Activated B cell treated with CpG ODN at 0.5 μM for 24 hours (primary cell): ENCODE measurements around the gene PPM1B. TPM values are rescaled to one million over a fixed set of nuclear protein-coding genes. Genes with fewer than 3 reads are reported as not detected.

Source experiments
- ATAC-seq: fragments of 200-7000 bp; cut with Tn5 transposase; one replicate; pipeline ENCODE4 v1.10.0; 2021; ENCODE audit warnings: low read depth, mild to moderate bottlenecking, moderate library complexity
- CTCF ChIA-PET: fragments of 350-600 bp; sonication (Branson Sonifier 250); formaldehyde crosslinking; loops from one replicate; lab custom pipeline; 2021; ENCODE audit warnings: antibody characterized with exemption; lab: Charles Lee
- POLR2A ChIA-PET: fragments of 350-600 bp; sonication (Branson Sonifier 250); formaldehyde crosslinking; loops from one replicate; lab custom pipeline; 2021; ENCODE audit warnings: antibody characterized with exemption; lab: Charles Lee
- DNase-seq: peaks from one replicate; pipeline ENCODE4 v3.0.0; 2022
- H3K27ac Mint-ChIP-seq: one replicate; pipeline ENCODE4 v1.8.0; 2020; ENCODE audit warnings: mixed read lengths
- H3K27me3 Mint-ChIP-seq: one replicate; pipeline ENCODE4 v1.8.0; 2021; ENCODE audit warnings: mixed read lengths
- H3K36me3 Mint-ChIP-seq: one replicate; pipeline ENCODE4 v1.8.0; 2021; ENCODE audit warnings: low read depth, mixed read lengths
- H3K4me1 Mint-ChIP-seq: one replicate; pipeline ENCODE4 v1.8.0; 2021; ENCODE audit warnings: mixed read lengths
- H3K4me3 Mint-ChIP-seq: one replicate; pipeline ENCODE4 v1.8.0; 2020; ENCODE audit warnings: mild to moderate bottlenecking, mixed read lengths
- H3K9me3 Mint-ChIP-seq: one replicate; pipeline ENCODE4 v1.8.0; 2020; ENCODE audit warnings: mixed read lengths
- intact Hi-C: fragments of 100-400 bp; cut with micrococcal nuclease; formaldehyde crosslinking; loops from one replicate; pipeline ENCODE4 v1.15.1; 2024
- total RNA-seq: library from RNA; stranded (reverse); gene quantifications from 2 replicates; pipeline ENCODE4 v1.2.3, GENCODE V29; 2022
- TF ChIP-seq, protein P1 (sequence below): fragments of 200-600 bp; IDR thresholded peaks from one replicate; pipeline ENCODE4 v1.8.0; 2022; ENCODE audit warnings: antibody characterized with exemption, mild to moderate bottlenecking

The PPM1B gene
- total RNA-seq, 1 donor from 2014 or later, result 55.2 TPM

- no peak overlapping the region for H3K27ac Mint-ChIP-seq
- no peaks in the 10 kb centered on the region for H3K9me3 Mint-ChIP-seq
- no peak overlapping the region for H3K4me3 Mint-ChIP-seq
- TF ChIP-seq, protein P1, sequence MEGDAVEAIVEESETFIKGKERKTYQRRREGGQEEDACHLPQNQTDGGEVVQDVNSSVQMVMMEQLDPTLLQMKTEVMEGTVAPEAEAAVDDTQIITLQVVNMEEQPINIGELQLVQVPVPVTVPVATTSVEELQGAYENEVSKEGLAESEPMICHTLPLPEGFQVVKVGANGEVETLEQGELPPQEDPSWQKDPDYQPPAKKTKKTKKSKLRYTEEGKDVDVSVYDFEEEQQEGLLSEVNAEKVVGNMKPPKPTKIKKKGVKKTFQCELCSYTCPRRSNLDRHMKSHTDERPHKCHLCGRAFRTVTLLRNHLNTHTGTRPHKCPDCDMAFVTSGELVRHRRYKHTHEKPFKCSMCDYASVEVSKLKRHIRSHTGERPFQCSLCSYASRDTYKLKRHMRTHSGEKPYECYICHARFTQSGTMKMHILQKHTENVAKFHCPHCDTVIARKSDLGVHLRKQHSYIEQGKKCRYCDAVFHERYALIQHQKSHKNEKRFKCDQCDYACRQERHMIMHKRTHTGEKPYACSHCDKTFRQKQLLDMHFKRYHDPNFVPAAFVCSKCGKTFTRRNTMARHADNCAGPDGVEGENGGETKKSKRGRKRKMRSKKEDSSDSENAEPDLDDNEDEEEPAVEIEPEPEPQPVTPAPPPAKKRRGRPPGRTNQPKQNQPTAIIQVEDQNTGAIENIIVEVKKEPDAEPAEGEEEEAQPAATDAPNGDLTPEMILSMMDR, result no peak
- no peaks in the 10 kb centered on the region for H3K27me3 Mint-ChIP-seq
- intact Hi-C loops, result no loop called here
- no peak for DNase-seq
- H3K36me3 Mint-ChIP-seq, result peaks cover 56% of the 10 kb centered on the region
- H3K4me1 Mint-ChIP-seq, result no peaks in the 10 kb centered on the region
- ATAC-seq, result no peak
- ChIA-PET POLR2A (no interaction called here), CTCF (no interaction called here)
These were observed 42.5 kb downstream of the PPM1B start for GRCh38 chr2:44211183-44211582.

- POLR2A ChIA-PET, result interaction anchor here (0.5 to 0.8 kb wide), 2 partner anchors 44 to 150 kb away, joined by 3 read pairs; partner anchors contain the start of gene PPM1B
- CTCF ChIA-PET, result no interaction called here
- TF ChIP-seq, protein P1, result no peak
- H3K4me1 Mint-ChIP-seq, result peaks cover 2% of the 10 kb centered on the region
- intact Hi-C loops, result no loop called here
- DNase-seq (no peak), ATAC-seq (no peak)
- no peak overlapping the region for H3K27ac Mint-ChIP-seq
- no peak overlapping the region for H3K4me3 Mint-ChIP-seq
- H3K36me3 Mint-ChIP-seq, result peaks cover 62% of the 10 kb centered on the region
- H3K9me3 Mint-ChIP-seq, result no peaks in the 10 kb centered on the region
- H3K27me3 Mint-ChIP-seq, result no peaks in the 10 kb centered on the region
These were observed 43.6 kb downstream of the PPM1B start for GRCh38 chr2:44212302-44212701.

DNA sequence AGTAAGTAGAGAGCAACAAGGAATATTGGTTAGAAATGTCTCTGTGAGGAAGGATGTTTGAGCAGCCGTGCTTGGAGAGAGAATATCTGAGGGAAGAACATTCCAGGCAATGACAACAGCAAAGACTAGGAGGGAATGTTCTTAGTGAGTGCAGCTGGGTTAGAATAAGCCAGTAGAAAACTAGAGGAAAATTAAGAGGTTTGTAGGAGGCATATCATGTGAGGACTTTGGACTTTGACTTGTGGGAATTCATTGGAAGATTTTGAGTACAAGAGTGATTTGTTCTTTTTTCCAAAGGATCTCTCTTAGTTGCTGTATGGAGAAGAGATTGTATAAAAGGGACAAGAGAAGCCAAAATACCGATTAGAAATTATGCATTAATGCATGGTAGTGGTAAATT is 47.2 kb downstream of the PPM1B start:
- DNase-seq, result no peak
- no peak for ATAC-seq
- CTCF ChIA-PET, result no interaction called here
- no peak overlapping the region for H3K27ac Mint-ChIP-seq
- no peaks in the 10 kb centered on the region for H3K9me3 Mint-ChIP-seq
- H3K27me3 Mint-ChIP-seq, result no peaks in the 10 kb centered on the region
- TF ChIP-seq, protein P1, result no peak
- intact Hi-C loops, result no loop called here
- POLR2A ChIA-PET, result no interaction called here
- peaks cover 64% of the 10 kb centered on the region for H3K36me3 Mint-ChIP-seq
- peaks cover 2% of the 10 kb centered on the region for H3K4me1 Mint-ChIP-seq
- no peak overlapping the region for H3K4me3 Mint-ChIP-seq

DNA sequence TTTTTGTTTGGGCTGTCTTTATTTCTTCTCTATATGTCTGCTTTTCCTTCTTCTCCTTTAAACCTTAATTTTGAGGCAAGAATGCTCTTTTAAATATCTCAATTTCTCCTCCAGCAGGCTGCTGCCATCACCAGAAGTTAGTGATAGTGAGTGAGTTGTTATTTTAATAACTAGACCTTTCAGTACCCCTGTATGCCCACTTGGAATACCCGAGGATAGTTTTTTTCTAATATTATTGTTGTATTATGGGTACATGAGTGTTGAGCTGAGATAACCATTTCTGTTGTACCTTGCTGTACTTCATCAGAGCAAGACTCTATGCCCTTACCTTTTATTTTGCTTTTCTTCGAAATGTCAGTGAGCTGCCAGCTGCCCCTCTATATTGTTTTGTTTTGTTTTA is 50.1 kb downstream of the PPM1B start:
- H3K27me3 Mint-ChIP-seq, result no peaks in the 10 kb centered on the region
- H3K4me1 Mint-ChIP-seq, result peaks cover 2% of the 10 kb centered on the region
- DNase-seq (no peak), ATAC-seq (no peak)
- intact Hi-C loops, result no loop called here
- ChIA-PET CTCF (no interaction called here), POLR2A (no interaction called here)
- H3K9me3 Mint-ChIP-seq, result no peaks in the 10 kb centered on the region
- H3K36me3 Mint-ChIP-seq, result peaks cover 61% of the 10 kb centered on the region
- no peak overlapping the region for H3K4me3 Mint-ChIP-seq
- TF ChIP-seq, protein P1, result no peak
- no peak overlapping the region for H3K27ac Mint-ChIP-seq

- Mint-ChIP-seq H3K9me3 (no peaks in the 10 kb centered on the region), H3K4me1 (no peaks in the 10 kb centered on the region), H3K36me3 (peaks cover 42% of the 10 kb centered on the region), H3K27ac (no peak overlapping the region), H3K27me3 (no peaks in the 10 kb centered on the region), H3K4me3 (no peak overlapping the region)
- intact Hi-C loops, result no loop called here
- ATAC-seq, result no peak
- DNase-seq, result no peak
- CTCF ChIA-PET, result no interaction called here
- POLR2A ChIA-PET, result interaction anchor here (1.3 kb wide), 1 partner anchor 58 kb away, joined by 5 read pairs; the partner anchor contains the start of gene PPM1B
- TF ChIP-seq, protein P1, result no peak
These were observed 58.1 kb downstream of the PPM1B start for GRCh38 chr2:44226753-44227152.
